GM19438 (cell line): ENCODE measurements around the gene PYCR2.

Experiments used
- ATAC-seq: cut with Tn5 transposase; IDR thresholded peaks from one replicate; pipeline ENCODE4 v1.9.1; 2021; ENCODE audit warnings: low read depth; ENCODE audit not compliant: unreplicated experiment

PYCR2 gene

GRCh38 chr1:225880222-225880588, 43.8 kb downstream of the PYCR2 start:
- no peak for ATAC-seq

DNA sequence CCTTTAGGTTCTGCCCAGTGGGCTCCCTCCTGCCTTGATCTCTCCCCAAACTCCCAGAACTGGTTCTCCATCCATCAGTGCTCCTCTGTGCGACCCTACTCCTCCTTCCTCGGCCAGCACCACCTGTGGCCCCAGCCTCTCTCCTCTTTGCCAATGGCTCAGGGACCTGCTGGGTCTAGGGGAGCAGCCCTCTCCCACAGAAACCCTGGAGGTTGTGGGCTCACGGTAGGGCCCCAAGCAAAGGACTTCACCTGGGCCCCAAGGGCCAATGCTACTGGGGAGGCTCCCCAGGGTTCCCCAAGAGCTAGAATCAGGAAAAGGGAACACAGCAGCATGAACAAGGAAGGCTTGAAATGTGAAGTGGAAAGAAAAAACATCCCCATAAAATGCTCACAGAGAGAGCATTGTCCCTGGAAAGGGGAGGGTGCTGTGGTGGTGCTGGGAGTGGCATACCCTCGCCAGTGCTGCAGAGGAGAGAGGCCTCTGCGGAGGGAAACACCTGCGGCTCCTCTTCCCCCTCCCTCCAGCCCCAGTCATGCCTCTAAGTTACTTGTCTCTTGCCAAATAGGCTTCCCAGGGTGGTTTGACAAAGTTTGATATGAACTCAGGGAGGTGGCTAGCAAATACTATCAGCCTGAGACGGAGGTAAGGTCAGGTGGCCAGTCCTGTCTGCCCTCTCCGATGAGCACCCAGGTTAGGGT, 44.4 kb downstream of the PYCR2 start:
- no peak for ATAC-seq

DNA sequence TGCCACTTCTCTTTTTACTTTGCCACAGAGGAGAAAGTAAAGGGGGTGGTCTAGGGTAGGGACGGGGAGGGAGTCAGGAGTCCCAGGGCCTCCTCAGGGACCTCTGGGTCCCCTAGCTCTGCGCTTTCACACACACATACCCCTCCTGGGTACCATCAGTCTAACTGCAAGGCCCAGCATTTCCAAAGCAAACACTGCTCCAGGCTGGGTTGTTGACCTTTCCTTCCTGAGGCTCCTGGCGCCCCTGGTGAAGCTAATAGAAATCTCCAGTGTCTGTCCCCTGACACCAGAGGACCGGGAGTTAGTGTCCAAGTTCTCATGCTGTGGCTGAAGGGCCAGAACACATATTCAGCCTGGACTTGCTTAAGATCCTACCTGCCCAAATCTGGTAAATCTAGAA, 45.8 kb downstream of the PYCR2 start:
- ATAC-seq, result no peak

DNA sequence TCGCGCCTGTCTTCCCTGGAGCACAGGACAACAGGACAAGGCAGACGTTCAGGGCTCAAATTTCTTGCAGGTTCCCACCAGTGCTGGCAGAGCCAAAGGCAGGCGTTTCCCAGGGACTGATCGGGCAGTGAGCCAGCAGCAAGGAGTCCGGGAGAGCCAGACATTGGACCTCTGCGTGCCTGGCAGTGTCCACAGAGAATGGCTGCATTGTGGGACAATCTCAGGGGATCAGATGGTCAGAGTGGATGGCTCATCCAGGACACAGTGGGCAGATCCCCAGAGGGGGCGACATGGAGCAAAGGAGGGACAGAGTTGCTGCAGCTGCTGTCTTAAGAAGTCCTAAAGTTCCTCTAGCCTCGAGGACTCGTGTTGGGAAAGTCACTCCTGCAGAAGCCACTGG, 46.5 kb downstream of the PYCR2 start:
- no peak for ATAC-seq

DNA sequence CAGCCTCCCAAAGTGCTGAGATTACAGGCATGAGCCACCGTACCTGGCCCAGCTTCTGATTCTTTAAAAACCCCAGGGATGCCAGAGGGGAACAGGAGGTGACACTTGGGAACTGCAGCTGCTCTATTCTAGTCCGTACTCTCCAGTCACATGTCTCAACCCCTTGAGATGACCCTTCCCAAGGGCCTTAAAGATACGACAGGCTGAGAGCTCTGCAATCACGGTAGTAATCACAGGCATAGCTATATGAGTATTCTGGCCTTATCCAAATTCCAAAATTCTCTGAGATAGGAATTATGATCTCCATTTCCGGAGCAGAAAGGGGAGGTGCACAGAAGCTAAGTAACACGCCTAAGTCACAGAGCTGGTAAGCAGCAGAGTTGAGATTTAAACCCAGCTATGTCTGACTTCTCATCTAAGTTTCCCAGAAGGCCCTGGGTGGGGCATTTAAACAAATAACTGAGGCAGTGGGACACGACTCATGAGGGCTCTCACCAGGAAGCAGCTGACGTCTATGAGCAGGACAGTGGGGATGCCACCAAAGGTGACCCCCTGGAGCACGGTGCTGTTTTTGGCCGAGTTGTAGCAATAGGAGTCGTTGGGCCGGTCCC, 47.0 kb downstream of the PYCR2 start:
- no peak for ATAC-seq

DNA sequence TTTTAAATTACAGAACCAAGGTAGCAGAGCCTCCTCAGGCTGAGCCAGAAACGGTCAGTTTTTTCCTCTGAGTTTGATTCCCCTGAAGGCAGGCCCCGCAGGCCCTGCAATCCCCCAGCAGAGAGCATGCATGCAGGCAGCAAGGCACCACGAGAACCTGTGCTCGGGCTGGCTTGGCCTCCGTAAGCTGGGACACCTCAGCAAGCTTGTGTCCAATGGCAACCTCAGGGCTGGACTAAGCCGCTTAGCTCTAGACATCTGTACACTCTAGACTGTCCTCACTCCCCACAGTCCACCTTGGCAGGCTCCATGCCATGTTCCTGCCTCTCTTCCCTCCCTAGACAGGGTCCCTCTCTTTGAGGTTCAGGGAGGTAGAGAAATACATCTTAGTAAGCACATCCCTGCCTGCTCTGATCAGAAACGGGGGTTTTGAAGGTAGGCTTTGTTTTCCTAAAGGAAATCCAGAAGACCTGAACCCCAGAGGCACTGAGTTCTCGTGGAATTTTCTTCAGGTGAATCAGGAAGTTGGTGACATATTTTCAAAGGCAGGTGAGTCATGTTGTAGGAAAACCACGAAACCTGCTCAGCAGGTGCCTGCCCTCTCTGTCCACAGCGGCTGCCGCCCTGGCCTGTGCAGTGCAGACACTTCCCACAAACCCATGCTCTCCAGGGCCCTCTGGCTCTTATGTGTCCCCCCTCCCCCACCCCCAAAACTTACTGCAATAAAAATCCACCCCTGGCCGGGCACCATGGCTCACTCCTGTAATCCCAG, 48.8 kb downstream of the PYCR2 start:
- ATAC-seq, result no peak

DNA sequence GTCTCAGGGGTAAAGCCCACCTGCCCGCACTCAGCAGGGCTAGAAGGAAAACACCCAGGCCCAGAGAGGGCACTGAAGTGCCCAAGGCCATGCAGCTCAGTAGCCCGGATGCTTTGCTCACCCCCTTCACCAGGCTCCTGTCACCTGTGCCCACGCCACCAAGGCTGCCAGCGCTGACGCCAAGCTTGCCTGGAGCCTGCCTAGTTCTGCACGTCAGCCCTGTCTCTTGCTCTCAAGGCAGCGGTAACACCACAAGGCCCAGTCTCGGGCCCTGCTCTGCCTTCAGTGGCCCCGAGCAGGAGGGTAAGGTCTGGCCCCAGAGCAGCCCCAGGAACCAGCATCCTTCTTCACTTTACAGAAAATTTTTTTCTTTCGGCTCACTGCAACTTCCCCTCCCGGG, 49.6 kb downstream of the PYCR2 start:
- no peak for ATAC-seq

DNA sequence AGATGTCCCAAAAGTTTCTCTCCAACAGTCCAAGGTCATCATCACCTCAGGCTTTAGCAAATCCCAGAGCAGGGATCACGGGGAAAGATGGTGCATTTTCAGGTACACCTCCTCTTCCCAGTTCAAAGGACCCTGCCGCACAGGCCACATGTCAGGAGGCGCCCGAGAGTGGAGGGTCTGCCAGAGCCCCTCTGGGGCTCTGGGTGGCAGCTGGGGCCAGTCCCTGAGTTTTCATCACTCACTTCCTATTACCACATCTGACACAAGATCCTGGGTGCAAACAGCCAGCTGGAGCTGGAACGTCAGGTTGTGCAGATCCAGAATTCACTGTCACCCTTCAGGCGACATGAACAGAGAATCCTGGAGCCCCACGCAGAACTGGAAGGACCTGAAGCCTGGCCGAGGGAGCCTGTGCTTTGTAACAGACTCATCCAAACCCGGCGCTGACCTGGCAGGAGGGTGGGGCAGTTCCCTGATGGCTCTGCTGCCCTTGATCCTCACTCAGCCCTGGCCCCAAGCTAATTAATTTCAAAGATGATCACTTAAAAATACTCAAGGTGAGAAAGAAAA, 50.7 kb downstream of the PYCR2 start:
- ATAC-seq, result no peak

DNA sequence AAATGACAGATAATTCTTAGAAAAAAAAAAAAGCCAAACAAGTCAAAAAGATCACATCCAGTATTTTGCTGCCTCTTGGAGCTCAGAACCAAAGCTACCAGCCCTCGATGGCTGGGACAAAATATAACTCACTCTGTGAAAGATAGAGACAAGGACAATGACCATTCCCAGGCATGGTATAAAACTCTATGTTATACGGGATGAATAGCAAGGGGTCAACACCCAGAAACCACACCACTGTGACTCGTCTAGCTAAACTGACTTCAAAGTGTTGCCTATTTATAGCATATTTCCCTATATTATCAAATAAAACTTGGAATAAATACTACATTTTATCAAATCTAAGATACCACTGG, 52.0 kb downstream of the PYCR2 start:
- no peak for ATAC-seq

- ATAC-seq, result no peak
These were observed 52.5 kb downstream of the PYCR2 start for GRCh38 chr1:225871359-225872074.

DNA sequence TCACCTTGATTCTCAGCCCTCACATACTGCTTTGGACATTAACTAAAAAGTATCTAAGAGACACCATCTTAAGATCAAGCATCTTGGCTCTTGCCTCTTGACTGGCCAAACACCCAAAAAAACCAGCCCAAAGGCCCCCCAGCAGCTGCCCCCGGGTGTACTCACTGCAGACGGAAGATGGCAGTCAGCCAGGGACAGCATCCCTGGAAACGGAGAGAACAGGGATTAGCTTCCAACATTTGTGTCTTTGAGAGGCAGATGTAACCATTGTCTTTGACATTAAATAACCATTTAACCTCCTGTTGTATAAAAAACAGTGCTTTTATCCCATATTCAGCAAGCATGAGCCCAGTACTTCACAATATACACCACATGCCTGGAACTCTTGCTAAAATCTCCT, 53.1 kb downstream of the PYCR2 start:
- no peak for ATAC-seq
